SK-N-MC (cell line): ENCODE measurements around the gene STX16.

Source experiments
- DNase-seq: peaks from one replicate; pipeline ENCODE4 v3.0.0-alpha.2; 2011; ENCODE audit warnings: low read depth, low spot score
- H3K27ac ChIP-seq: fragments of 200-600 bp; sonication (generic); 2 replicates; pipeline ENCODE4 v1.5.1; 2016; ENCODE audit warnings: mixed run types
- H3K36me3 ChIP-seq: fragments of 200-600 bp; sonication (generic); 2 replicates; pipeline ENCODE4 v1.6.1; 2017; ENCODE audit warnings: antibody characterized with exemption, low read length, mixed read lengths; ENCODE audit not compliant: insufficient read depth
- H3K4me3 ChIP-seq: fragments of 200-600 bp; sonication (generic); 2 replicates; pipeline ENCODE4 v1.5.1; 2016
- H3K9ac ChIP-seq: fragments of 200-600 bp; sonication (generic); 2 replicates; pipeline ENCODE4 v1.8.0; 2017; ENCODE audit warnings: mixed run types, mixed read lengths; ENCODE audit not compliant: insufficient read length
- H3K9me3 ChIP-seq: fragments of 200-600 bp; sonication (generic); 2 replicates; pipeline ENCODE4 v1.6.1; 2017; ENCODE audit warnings: low read depth, mild to moderate bottlenecking, antibody characterized with exemption, low read length, moderate library complexity, mixed read lengths
- EZH2 ChIP-seq: fragments of 200-600 bp; sonication (generic); IDR thresholded peaks from one replicate; pipeline ENCODE4 v1.6.1; 2017; ENCODE audit warnings: antibody characterized with exemption
- FOXP2 ChIP-seq: optimal IDR thresholded peaks from 2 replicates; pipeline ENCODE3; 2011; ENCODE audit warnings: mild to moderate bottlenecking, moderate library complexity; ENCODE audit not compliant: insufficient read depth; ENCODE audit errors: extremely low read length, control extremely low read depth
- POLR2AphosphoS5 ChIP-seq: IDR thresholded peaks from 2 replicates; pipeline ENCODE4 v1.6.1; 2012; ENCODE audit warnings: mild to moderate bottlenecking, low read depth, low read length, borderline replicate concordance

The STX16 gene

GRCh38 chr20:58650776-58651558, at the start of gene STX16:
STX16 (plus strand) TSS chr20:58651283; CDS start chr20:58652007, 724 bp downstream.
- Histone ChIP-seq H3K9me3 (no peaks in the 10 kb centered on the region), H3K4me3 (peak within 1 kb of the TSS; percentile 100), H3K27ac (peak within 1 kb of the TSS; percentile 92), H3K9ac (peak within 1 kb of the TSS; percentile 92), H3K36me3 (peaks cover 6% of the 10 kb centered on the region; the same call in 1 of the 2 replicates)
- DNase-seq: peak; percentile 40
- TF ChIP-seq EZH2 (no peak), POLR2AphosphoS5 (peak; percentile 79), FOXP2 (peak; percentile 54)

- TF ChIP-seq EZH2 (no peak), FOXP2 (no peak), POLR2AphosphoS5 (no peak)
- H3K27ac ChIP-seq: no peak overlapping the region
- H3K9me3 ChIP-seq: no peaks in the 10 kb centered on the region
- DNase-seq: no peak
- no peaks in the 10 kb centered on the region for H3K36me3 ChIP-seq
- no peak overlapping the region for H3K9ac ChIP-seq
- H3K4me3 ChIP-seq: no peak overlapping the region
Measured at GRCh38 chr20:58602124-58602523, 49.0 kb upstream of the STX16 start.

- TF ChIP-seq FOXP2: no peak
- no peak for TF ChIP-seq POLR2AphosphoS5
- no peak for TF ChIP-seq EZH2
- H3K36me3 ChIP-seq: no peaks in the 10 kb centered on the region
- H3K27ac ChIP-seq: no peak overlapping the region
- DNase-seq: no peak
- H3K9ac ChIP-seq: no peak overlapping the region
- H3K9me3 ChIP-seq: no peaks in the 10 kb centered on the region
- H3K4me3 ChIP-seq: no peak overlapping the region
Measured at GRCh38 chr20:58603721-58604120, 47.4 kb upstream of the STX16 start.

GRCh38 chr20:58604128-58604881, 46.8 kb upstream of the STX16 start:
- Histone ChIP-seq H3K9me3 (no peaks in the 10 kb centered on the region), H3K36me3 (no peaks in the 10 kb centered on the region), H3K4me3 (no peak overlapping the region), H3K27ac (no peak overlapping the region), H3K9ac (no peak overlapping the region)
- no peak for DNase-seq
- TF ChIP-seq FOXP2: no peak
- TF ChIP-seq POLR2AphosphoS5: no peak
- TF ChIP-seq EZH2: no peak

GRCh38 chr20:58605292-58606065, 45.6 kb upstream of the STX16 start:
- H3K9me3 ChIP-seq: no peaks in the 10 kb centered on the region
- TF ChIP-seq FOXP2 (no peak), POLR2AphosphoS5 (no peak), EZH2 (no peak)
- H3K9ac ChIP-seq: no peak overlapping the region
- no peak overlapping the region for H3K4me3 ChIP-seq
- H3K36me3 ChIP-seq: no peaks in the 10 kb centered on the region
- H3K27ac ChIP-seq: no peak overlapping the region
- no peak for DNase-seq

GRCh38 chr20:58606184-58606583, 44.9 kb upstream of the STX16 start:
- TF ChIP-seq POLR2AphosphoS5 (no peak), FOXP2 (no peak)
- Histone ChIP-seq H3K4me3 (no peak overlapping the region), H3K9me3 (no peaks in the 10 kb centered on the region), H3K9ac (no peak overlapping the region), H3K36me3 (no peaks in the 10 kb centered on the region), H3K27ac (no peak overlapping the region)
- no peak for DNase-seq

GRCh38 chr20:58608096-58608840, 42.8 kb upstream of the STX16 start:
- Histone ChIP-seq H3K9me3 (no peaks in the 10 kb centered on the region), H3K4me3 (no peak overlapping the region)
- no peak for DNase-seq

GRCh38 chr20:58609026-58609425, 42.1 kb upstream of the STX16 start:
- H3K4me3 ChIP-seq: no peak overlapping the region
- no peaks in the 10 kb centered on the region for H3K9me3 ChIP-seq
- DNase-seq: no peak
- H3K27ac ChIP-seq: no peak overlapping the region
- no peak overlapping the region for H3K9ac ChIP-seq
- no peak for TF ChIP-seq POLR2AphosphoS5
- TF ChIP-seq EZH2: no peak
- no peak for TF ChIP-seq FOXP2
- no peaks in the 10 kb centered on the region for H3K36me3 ChIP-seq

More at GRCh38 chr20:58608096-58608840, 42.8 kb upstream of the STX16 start:
- no peak for TF ChIP-seq POLR2AphosphoS5
- no peak for TF ChIP-seq FOXP2
- H3K9ac ChIP-seq: no peak overlapping the region
- no peaks in the 10 kb centered on the region for H3K36me3 ChIP-seq
- no peak overlapping the region for H3K27ac ChIP-seq
